Adrenal gland (tissue), 12 donors: Measurements from ENCODE around the gene SHMT2. TPM values are rescaled to one million over a fixed set of nuclear protein-coding genes. Genes with fewer than 3 reads are reported as not detected.

ENCODE experiments used
- DNase-seq, 7 donors: peaks; one replicate each; pipeline ENCODE4 v3.0.0-alpha.2; 2019 to 2020
- H3K27ac ChIP-seq, 5 donors: fragments of 200-600 bp; sonication (generic) in 4 of 5; 1 replicate in 3 of 5; 2 replicates in 2 of 5; pipeline versions ENCODE4 v1.5.1 to v1.8.0; 2016 to 2020; ENCODE audit warnings: mild to moderate bottlenecking in 1 of 5
- H3K27me3 ChIP-seq: fragments of 200-600 bp; 2 replicates; pipeline ENCODE4 v1.8.0; 2021
- H3K36me3 ChIP-seq, 2 donors: fragments of 200-600 bp; replicated peaks in 1 of 2; 1 replicate in 1 of 2; 2 replicates in 1 of 2; pipeline versions ENCODE4 v1.5.1 to v1.8.0; 2018 to 2022
- H3K4me1 ChIP-seq, 2 donors: fragments of 200-600 bp; replicated peaks in 1 of 2; 1 replicate in 1 of 2; 2 replicates in 1 of 2; pipeline versions ENCODE4 v1.5.1 to v1.8.0; 2018 to 2021
- H3K4me3 ChIP-seq, 4 donors: fragments of 200-600 bp; sonication (generic) in 3 of 4; one replicate each; pipeline ENCODE4 v1.5.1; 2016 to 2018
- H3K9me3 ChIP-seq, 3 donors: fragments of 200-600 bp; sonication (generic) in 1 of 3; replicated peaks in 1 of 3; 1 replicate in 2 of 3; 2 replicates in 1 of 3; pipeline versions ENCODE4 v1.5.1 to v1.8.0; 2016 to 2021
- CTCF ChIP-seq, 6 experiments: fragments of 450-650 bp in 4 of 6; fragments of 200-600 bp in 2 of 6; sonication (generic) in 1 of 6; IDR thresholded peaks; 1 replicate in 5 of 6; 2 replicates in 1 of 6; pipeline versions ENCODE4 v1.5.1 to v1.8.0; 2016 to 2021; ENCODE audit warnings: antibody characterized with exemption in 6 of 6, mild to moderate bottlenecking in 2 of 6, moderate library complexity in 1 of 6
- POLR2A ChIP-seq, 2 donors: fragments of 450-650 bp; IDR thresholded peaks; one replicate each; pipeline ENCODE4 v1.6.1; 2017; ENCODE audit warnings: antibody characterized with exemption in 2 of 2, mild to moderate bottlenecking in 2 of 2, moderate library complexity in 1 of 2
- WGBS, 4 donors: extraction: QIAGEN DNeasy Blood & Tissue Kit in 2 of 4; methylation state at CpG; one replicate each; pipeline versions ENCODE4 v1.1.5 to v1.1.7; 2013 to 2017; 5-methylcytosine and 5-hydroxymethylcytosine counted together
- intact Hi-C, 2 donors: fragments of 100-400 bp; cut with DNase I; formaldehyde crosslinking; loops; one replicate each; pipeline versions ENCODE4 v1.14.1 to v1.15.0; 2022 to 2023
- polyA plus RNA-seq, 3 donors: library from polyadenylated mRNA; stranded (reverse); fragments of 200-250 nt in 2 of 3; fragments of 350-450 nt in 1 of 3; fragmentation: Illumina TruSeq in 1 of 3; extraction: RNeasy Lipid Tissue Mini Kit (QIAGEN cat#74804) in 1 of 3; gene quantifications; one replicate each; pipeline ENCODE4 v1.2.3, GENCODE V29; 2013 to 2014
- total RNA-seq, 9 donors: library from RNA; depleted of rRNA in 4 of 9; stranded (reverse); fragments of >200 nt in 4 of 9; fragments of 120-200 nt in 1 of 9; fragmentation: NEBNext Ultra II Directional in 1 of 9; extraction: Animal tissue kit (Norgen Biotek cat#: 25700) in 1 of 9; gene quantifications; one replicate each; pipeline versions ENCODE4 v1.1.0 to v1.2.4, GENCODE V29; 2013 to 2023
- donor health status: healthy with polysubstance abuse.
- donor health status: Bipolar disorder and iron deficiency.
- donor health status: DM: yes; HTN: yes; CAD: no.
- donor health status: DM: no; HTN: no; CAD: no.
- donor health status: DM: no; HTN: no; CAD: no.
- donor health status: DM: yes; HTN: yes; CAD: no.

SHMT2 gene
- total and polyA plus RNA-seq, 12 donors, result 25.2 to 94.7 (median 65.0) TPM

- intact Hi-C loops, result loop anchor here in 1 of 2 donors (5.0 kb wide), 1 partner anchor 242 kb away; no protein-coding TSS in a partner anchor
- WGBS, 4 donors, result 92 to 94% (median 93%) methylated on average over 7 to 15 of the region's 15 CpGs
- Histone ChIP-seq H3K4me3 (no peak overlapping the region), H3K4me1 (peaks cover 0 to 1% of the 10 kb centered on the region in 2 donors), H3K27me3 (peaks cover 8% of the 10 kb centered on the region), H3K9me3 (no peaks in the 10 kb centered on the region), H3K36me3 (peaks cover 0 to 65% of the 10 kb centered on the region in 2 donors), H3K27ac (no peak overlapping the region)
- no peak for TF ChIP-seq CTCF (IDR thresholded peaks at IDR 0.05)
- TF ChIP-seq POLR2A (IDR thresholded peaks at IDR 0.05), result no peak
- DNase-seq, result no peak
These were observed 19.1 kb upstream of the SHMT2 start for GRCh38 chr12:57210461-57210860.

GRCh38 chr12:57210926-57211692 lies 18.4 kb upstream of the SHMT2 start:
- H3K27ac ChIP-seq, result no peak overlapping the region
- intact Hi-C loops, result loop anchor here in 1 of 2 donors (5.0 kb wide), 1 partner anchor 241 kb away; no protein-coding TSS in a partner anchor
- 84 to 90% (median 88%) methylated on average over 8 to 16 of the region's 16 CpGs for WGBS, 4 donors
- H3K4me1 ChIP-seq, result peaks cover 0 to 8% of the 10 kb centered on the region in 2 donors
- DNase-seq, result no peak
- no peak overlapping the region for H3K4me3 ChIP-seq
- peaks cover 15% of the 10 kb centered on the region for H3K27me3 ChIP-seq
- peaks cover 0 to 59% of the 10 kb centered on the region in 2 donors for H3K36me3 ChIP-seq
- TF ChIP-seq CTCF (IDR thresholded peaks at IDR 0.05) (no peak), POLR2A (IDR thresholded peaks at IDR 0.05) (no peak)
- no peaks in the 10 kb centered on the region for H3K9me3 ChIP-seq

- Histone ChIP-seq H3K4me3 (no peak overlapping the region), H3K36me3 (peaks cover 0 to 52% of the 10 kb centered on the region in 2 donors), H3K4me1 (peaks cover 3 to 15% of the 10 kb centered on the region in 2 donors), H3K27me3 (peaks cover 19% of the 10 kb centered on the region), H3K27ac (no peak overlapping the region), H3K9me3 (no peaks in the 10 kb centered on the region)
- TF ChIP-seq POLR2A (IDR thresholded peaks at IDR 0.05) (no peak), CTCF (IDR thresholded peaks at IDR 0.05) (no peak)
- 85 to 92% (median 87%) methylated on average over 18 to 27 of the region's 27 CpGs for WGBS, 4 donors
- intact Hi-C loops, result loop anchor here (2.0 to 5.0 kb wide), 2 partner anchors 31 to 240 kb away; no protein-coding TSS in a partner anchor
- no peak for DNase-seq
These were observed 17.5 kb upstream of the SHMT2 start for GRCh38 chr12:57211791-57212700.

GRCh38 chr12:57212701-57213057 lies 16.8 kb upstream of the SHMT2 start:
- Histone ChIP-seq H3K27me3 (peaks cover 19% of the 10 kb centered on the region), H3K4me1 (peaks cover 6 to 21% of the 10 kb centered on the region in 2 donors), H3K36me3 (peaks cover 0 to 47% of the 10 kb centered on the region in 2 donors), H3K27ac (no peak overlapping the region), H3K9me3 (no peaks in the 10 kb centered on the region), H3K4me3 (no peak overlapping the region)
- no peak for TF ChIP-seq CTCF (IDR thresholded peaks at IDR 0.05)
- no peak for TF ChIP-seq POLR2A (IDR thresholded peaks at IDR 0.05)
- no peak for DNase-seq
- 69 to 82% (median 77%) methylated on average over 6 to 7 of the region's 7 CpGs for WGBS, 4 donors
- intact Hi-C loops, result loop anchor here (2.0 to 5.0 kb wide), 2 partner anchors 30 to 240 kb away; no protein-coding TSS in a partner anchor
